ENCODE data around the gene MAPRE3. TPM values are rescaled to one million over a fixed set of nuclear protein-coding genes. Genes with fewer than 3 reads are reported as not detected.
A peak's percentile ranks its signal among the peaks of the same experiment; 100 is the strongest.

MAPRE3 gene
- total and polyA plus RNA-seq, 2 donors (not counting 1 experiment from before 2014, with no cell fraction given) = 7.9 to 13.9 TPM

- no peaks in the 10 kb centered on the region for H3K4me1 ChIP-seq (ENCODE audit: control insufficient read depth, extremely low read depth, insufficient read depth, low read length)
- H3K36me3 ChIP-seq (ENCODE audit: control insufficient read depth, insufficient read depth, low read length) = no peaks in the 10 kb centered on the region
- TF ChIP-seq EZH2 (IDR thresholded peaks at IDR 0.05; ENCODE audit: low read length, missing control alignments) = no peak
- no peak for TF ChIP-seq CTCF (conservative IDR thresholded peaks at IDR 0.05 in 1 of 2, IDR thresholded peaks at IDR 0.05 in 1 of 2; ENCODE audit: low read depth in 1 of 2, low read length in 2 of 2)
- no peak for DNase-seq (ENCODE audit: low read depth in 2 of 2)
- H3K9me3 ChIP-seq (ENCODE audit: control insufficient read depth, insufficient read depth, low read depth, low read length) = no peaks in the 10 kb centered on the region
- H3K9ac ChIP-seq (ENCODE audit: insufficient read depth, low read length) = no peak overlapping the region
- H3K27me3 ChIP-seq (ENCODE audit: control insufficient read depth, insufficient read depth, low read length) = no peaks in the 10 kb centered on the region
- H3K4me3 ChIP-seq (replicated peaks in 1 of 4; ENCODE audit: control extremely low read depth in 1 of 4, insufficient read depth in 1 of 4, low read depth in 3 of 4, low read length in 4 of 4) = no peak overlapping the region
- no peak overlapping the region for H3K4me2 ChIP-seq (ENCODE audit: extremely low read depth, insufficient read depth, low read length)
- H4K20me1 ChIP-seq (ENCODE audit: control insufficient read depth, extremely low read depth, insufficient read depth, low read length) = peaks cover 2% of the 10 kb centered on the region
- no peak overlapping the region for H2AFZ ChIP-seq (ENCODE audit: low read length)
- H3K79me2 ChIP-seq (ENCODE audit: control insufficient read depth, insufficient read depth, low read length) = no peaks in the 10 kb centered on the region
- H3K27ac ChIP-seq (ENCODE audit: insufficient read depth, low read length) = no peak overlapping the region
These were observed 21.3 kb downstream of the MAPRE3 start for GRCh38 chr2:26991717-26992116.

- no peaks in the 10 kb centered on the region for H3K79me2 ChIP-seq (ENCODE audit: control insufficient read depth, insufficient read depth, low read length)
- no peaks in the 10 kb centered on the region for H3K36me3 ChIP-seq (ENCODE audit: control insufficient read depth, insufficient read depth, low read length)
- H3K4me2 ChIP-seq (ENCODE audit: extremely low read depth, insufficient read depth, low read length) = no peak overlapping the region
- no peak overlapping the region for H3K27ac ChIP-seq (ENCODE audit: insufficient read depth, low read length)
- H3K4me1 ChIP-seq (ENCODE audit: control insufficient read depth, extremely low read depth, insufficient read depth, low read length) = no peaks in the 10 kb centered on the region
- H4K20me1 ChIP-seq (ENCODE audit: control insufficient read depth, extremely low read depth, insufficient read depth, low read length) = peaks cover 2% of the 10 kb centered on the region
- DNase-seq (ENCODE audit: low read depth in 2 of 2) = peak in 1 of 2 donors; percentile 27
- no peaks in the 10 kb centered on the region for H3K27me3 ChIP-seq (ENCODE audit: control insufficient read depth, insufficient read depth, low read length)
- H2AFZ ChIP-seq (ENCODE audit: low read length) = no peak overlapping the region
- no peak overlapping the region for H3K4me3 ChIP-seq (replicated peaks in 1 of 4; ENCODE audit: control extremely low read depth in 1 of 4, insufficient read depth in 1 of 4, low read depth in 3 of 4, low read length in 4 of 4)
- no peaks in the 10 kb centered on the region for H3K9me3 ChIP-seq (ENCODE audit: control insufficient read depth, insufficient read depth, low read depth, low read length)
- H3K9ac ChIP-seq (ENCODE audit: insufficient read depth, low read length) = no peak overlapping the region
- no peak for TF ChIP-seq CTCF (conservative IDR thresholded peaks at IDR 0.05 in 1 of 2, IDR thresholded peaks at IDR 0.05 in 1 of 2; ENCODE audit: low read depth in 1 of 2, low read length in 2 of 2)
- no peak for TF ChIP-seq EZH2 (IDR thresholded peaks at IDR 0.05; ENCODE audit: low read length, missing control alignments)
These were observed 23.3 kb downstream of the MAPRE3 start for GRCh38 chr2:26993768-26994167.

- Histone ChIP-seq H3K4me2 (ENCODE audit: extremely low read depth, insufficient read depth, low read length) (no peak overlapping the region), H3K27me3 (ENCODE audit: control insufficient read depth, insufficient read depth, low read length) (no peaks in the 10 kb centered on the region), H3K36me3 (ENCODE audit: control insufficient read depth, insufficient read depth, low read length) (no peaks in the 10 kb centered on the region), H3K79me2 (ENCODE audit: control insufficient read depth, insufficient read depth, low read length) (no peaks in the 10 kb centered on the region), H3K4me1 (ENCODE audit: control insufficient read depth, extremely low read depth, insufficient read depth, low read length) (no peaks in the 10 kb centered on the region), H3K9me3 (ENCODE audit: control insufficient read depth, insufficient read depth, low read depth, low read length) (no peaks in the 10 kb centered on the region), H4K20me1 (ENCODE audit: control insufficient read depth, extremely low read depth, insufficient read depth, low read length) (no peaks in the 10 kb centered on the region), H3K27ac (ENCODE audit: insufficient read depth, low read length) (no peak overlapping the region), H3K9ac (ENCODE audit: insufficient read depth, low read length) (no peak overlapping the region), H3K4me3 (replicated peaks in 1 of 4; ENCODE audit: control extremely low read depth in 1 of 4, insufficient read depth in 1 of 4, low read depth in 3 of 4, low read length in 4 of 4) (no peak overlapping the region), H2AFZ (ENCODE audit: low read length) (no peak overlapping the region)
- TF ChIP-seq CTCF (conservative IDR thresholded peaks at IDR 0.05 in 1 of 2, IDR thresholded peaks at IDR 0.05 in 1 of 2; ENCODE audit: low read depth in 1 of 2, low read length in 2 of 2) (no peak), EZH2 (IDR thresholded peaks at IDR 0.05; ENCODE audit: low read length, missing control alignments) (no peak)
- DNase-seq (ENCODE audit: low read depth in 2 of 2) = no peak
These were observed 24.5 kb downstream of the MAPRE3 start for GRCh38 chr2:26994983-26995382.

Data from fibroblast of lung (primary cell).